ENCODE measurements around the gene FCRL1.

FCRL1 gene, protein sequence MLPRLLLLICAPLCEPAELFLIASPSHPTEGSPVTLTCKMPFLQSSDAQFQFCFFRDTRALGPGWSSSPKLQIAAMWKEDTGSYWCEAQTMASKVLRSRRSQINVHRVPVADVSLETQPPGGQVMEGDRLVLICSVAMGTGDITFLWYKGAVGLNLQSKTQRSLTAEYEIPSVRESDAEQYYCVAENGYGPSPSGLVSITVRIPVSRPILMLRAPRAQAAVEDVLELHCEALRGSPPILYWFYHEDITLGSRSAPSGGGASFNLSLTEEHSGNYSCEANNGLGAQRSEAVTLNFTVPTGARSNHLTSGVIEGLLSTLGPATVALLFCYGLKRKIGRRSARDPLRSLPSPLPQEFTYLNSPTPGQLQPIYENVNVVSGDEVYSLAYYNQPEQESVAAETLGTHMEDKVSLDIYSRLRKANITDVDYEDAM

DNA sequence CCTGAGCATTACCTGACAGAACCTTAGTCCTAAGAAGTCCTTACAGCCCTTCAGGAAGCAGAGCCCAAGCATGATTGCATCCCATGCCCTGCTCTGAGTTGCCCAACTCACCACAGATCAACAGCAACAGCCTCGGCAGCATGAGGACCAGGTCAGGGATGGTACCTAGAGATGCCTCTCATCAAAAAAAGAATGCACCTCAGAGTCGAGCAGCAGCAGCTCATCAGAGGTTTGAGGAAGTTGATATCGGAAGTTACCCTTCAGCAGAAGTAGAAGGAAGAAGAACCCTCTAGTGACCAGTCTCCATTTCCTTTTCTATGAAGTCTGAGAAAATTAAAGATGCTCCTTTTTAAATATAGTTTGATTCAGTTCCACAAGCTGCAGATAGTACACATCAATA lies at the start of gene FCRL1:
FCRL1 (minus strand) TSS at position 225 of the 400 bp plus-strand sequence; CDS start at position 142, 83 bp downstream.
- DNase-seq (ENCODE audit: low spot score): no peak

- DNase-seq (ENCODE audit: low spot score): no peak
Observed at GRCh38 chr1:157868654-157869053, 48.7 kb upstream of the FCRL1 start.

- DNase-seq (ENCODE audit: low spot score): no peak
Observed at GRCh38 chr1:157862114-157863070, 42.5 kb upstream of the FCRL1 start.

- no peak for DNase-seq (ENCODE audit: low spot score)
Observed at GRCh38 chr1:157856538-157856937, 36.6 kb upstream of the FCRL1 start.

DNA sequence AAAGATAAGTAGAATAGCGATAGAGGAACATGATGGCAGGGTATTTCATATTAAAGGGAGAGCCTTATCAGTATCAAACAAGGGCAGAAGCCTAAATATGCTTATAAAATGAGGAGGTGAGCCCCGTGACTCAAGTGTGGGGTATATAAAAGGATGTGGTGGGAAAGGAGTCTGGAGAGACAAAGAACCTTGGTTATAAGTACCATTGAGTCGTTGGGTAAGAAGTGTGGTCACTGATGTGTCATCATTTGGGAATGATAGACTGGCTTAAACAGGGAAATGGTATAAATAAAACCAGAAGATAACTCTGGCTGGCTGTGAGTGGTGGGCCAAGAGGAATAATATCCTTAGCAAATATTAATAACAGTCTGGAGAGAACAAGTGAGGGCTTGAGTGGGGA lies 32.6 kb upstream of the FCRL1 start:
- no peak for DNase-seq (ENCODE audit: low spot score)

GRCh38 chr1:157849229-157849875 lies 29.4 kb upstream of the FCRL1 start:
- DNase-seq (ENCODE audit: low spot score): peak; percentile 5

GRCh38 chr1:157844089-157844830 lies 24.3 kb upstream of the FCRL1 start:
- peak; percentile 18 for DNase-seq (ENCODE audit: low spot score)

DNA sequence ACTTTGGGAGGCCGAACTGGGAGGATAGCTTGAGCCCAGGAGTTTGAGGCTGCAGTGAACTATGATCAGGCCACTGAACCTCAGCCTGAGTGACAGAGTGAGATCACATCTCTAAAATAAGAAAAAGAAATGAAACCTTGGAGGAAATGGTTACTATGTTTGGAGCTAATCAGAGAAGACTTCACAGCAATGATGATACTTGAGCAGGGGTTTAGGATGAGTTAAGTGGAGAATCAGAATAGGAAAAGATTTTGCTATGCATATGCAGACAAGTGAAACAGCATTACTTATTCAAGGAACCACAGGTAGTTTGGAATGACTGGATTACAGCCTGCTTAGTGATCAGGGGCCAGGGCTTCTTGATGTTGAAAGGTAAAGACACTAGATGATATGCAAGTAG lies 23.0 kb upstream of the FCRL1 start:
- DNase-seq (ENCODE audit: low spot score): no peak

- DNase-seq (ENCODE audit: low spot score): no peak
Observed at GRCh38 chr1:157841708-157842107, 21.8 kb upstream of the FCRL1 start, which contains the start of gene CD5L. TSS of gene CD5L (minus strand) at chr1:157841808. CDS start at chr1:157841701, 107 bp downstream.

GRCh38 chr1:157838966-157839365 lies 19.0 kb upstream of the FCRL1 start:
- no peak for DNase-seq (ENCODE audit: low spot score)

- DNase-seq (ENCODE audit: low spot score): no peak
Observed at GRCh38 chr1:157834430-157834829, 14.5 kb upstream of the FCRL1 start.

DNA sequence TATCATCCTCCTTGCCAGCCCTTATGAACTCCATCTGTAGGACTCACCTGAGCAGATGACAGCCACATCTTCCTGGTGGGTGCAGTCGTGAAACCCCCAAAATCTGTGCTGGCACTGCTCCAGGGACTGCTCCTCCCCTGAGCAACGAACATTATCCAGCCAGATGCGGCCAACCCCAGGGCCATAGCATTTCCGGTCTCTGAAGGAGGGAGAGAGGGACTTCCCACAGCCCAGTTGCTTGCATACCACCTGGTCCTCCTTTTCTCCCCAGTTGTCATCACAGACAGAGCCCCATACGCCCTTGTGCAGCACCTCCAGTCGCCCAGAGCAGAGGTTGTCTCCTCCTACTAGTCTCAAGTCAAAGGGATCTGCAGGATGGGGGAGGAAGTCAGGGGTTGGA lies 13.2 kb upstream of the FCRL1 start:
- DNase-seq (ENCODE audit: low spot score): no peak

- no peak for DNase-seq (ENCODE audit: low spot score)
Observed at GRCh38 chr1:157831968-157832626, 12.2 kb upstream of the FCRL1 start.

GRCh38 chr1:157830887-157831286 lies 11.0 kb upstream of the FCRL1 start:
- DNase-seq (ENCODE audit: low spot score): no peak

DNA sequence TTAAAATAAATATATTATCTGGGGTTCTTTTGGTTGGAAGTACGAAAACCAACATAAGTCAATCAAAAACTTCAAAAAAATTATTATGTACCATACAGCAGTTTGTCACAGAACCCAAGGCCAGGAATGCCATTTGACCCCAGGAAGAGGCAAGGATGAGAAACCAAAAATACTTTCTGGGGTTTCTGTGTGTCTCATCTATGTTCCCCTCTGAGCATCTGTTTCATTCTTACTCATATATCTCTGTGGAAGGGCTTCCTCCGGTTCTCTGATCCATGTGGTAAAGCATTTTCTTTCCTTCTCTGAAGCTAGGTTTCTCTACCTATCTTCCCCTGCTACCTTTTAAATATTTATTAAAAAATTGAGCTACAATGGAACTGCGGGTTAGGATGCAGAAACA lies 9.8 kb upstream of the FCRL1 start:
- no peak for DNase-seq (ENCODE audit: low spot score)

- DNase-seq (ENCODE audit: low spot score): no peak
Observed at GRCh38 chr1:157829210-157829609, 9.3 kb upstream of the FCRL1 start.

GRCh38 chr1:157820299-157820698 lies 379 bp upstream of the FCRL1 start:
- no peak for DNase-seq (ENCODE audit: low spot score)

GRCh38 chr1:157819215-157819614 lies 705 bp downstream of the FCRL1 start:
- no peak for DNase-seq (ENCODE audit: low spot score)

- DNase-seq (ENCODE audit: low spot score): no peak
Observed at GRCh38 chr1:157813269-157813668, 6.7 kb downstream of the FCRL1 start.

- no peak for DNase-seq (ENCODE audit: low spot score)
Observed at GRCh38 chr1:157806431-157807149, 13.3 kb downstream of the FCRL1 start.
